Hematopoietic multipotent progenitor cell (in vitro differentiated cells): Measurements from ENCODE around the gene LYZL6. TPM values are rescaled to one million over a fixed set of nuclear protein-coding genes. Genes with fewer than 3 reads are reported as not detected.
"Not testable (repeated sequence)": the region's sequence is repeated elsewhere in the genome, so short reads cannot be mapped to it uniquely, and the experiment has no call there.

Experiments used
- DNase-seq, 3 donors: peaks; one replicate each; pipeline ENCODE4 v3.0.0-alpha.2; 2011 to 2015; ENCODE audit warnings: low read depth in 2 of 3, low spot score in 2 of 3
- total RNA-seq: library from RNA; depleted of rRNA; stranded (reverse); fragments of >200 nt; gene quantifications from one replicate; pipeline ENCODE4 v1.2.3, GENCODE V29; 2012

Gene LYZL6
- total RNA-seq, 1 donor: not detected

DNA sequence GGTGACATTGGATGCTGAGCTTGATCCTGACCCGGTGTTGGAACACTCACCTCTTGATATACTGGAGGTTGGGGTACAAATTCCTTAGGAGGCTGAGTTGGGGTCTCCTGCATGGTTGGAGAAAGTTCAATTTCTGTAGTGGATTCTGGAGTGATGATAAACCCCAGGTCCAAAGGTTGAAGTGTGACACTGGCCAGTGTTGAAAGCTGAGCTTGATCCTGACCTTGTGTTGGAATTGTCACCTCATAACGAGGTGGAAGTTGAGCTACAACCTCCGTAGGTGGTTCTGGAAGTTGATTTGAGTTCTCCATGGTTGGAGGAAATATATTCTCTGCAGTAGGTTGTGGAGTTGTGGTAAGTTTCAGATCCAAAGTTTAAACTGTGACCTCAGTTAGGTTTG, 34.1 kb downstream of the LYZL6 start:
- DNase-seq: no peak

DNA sequence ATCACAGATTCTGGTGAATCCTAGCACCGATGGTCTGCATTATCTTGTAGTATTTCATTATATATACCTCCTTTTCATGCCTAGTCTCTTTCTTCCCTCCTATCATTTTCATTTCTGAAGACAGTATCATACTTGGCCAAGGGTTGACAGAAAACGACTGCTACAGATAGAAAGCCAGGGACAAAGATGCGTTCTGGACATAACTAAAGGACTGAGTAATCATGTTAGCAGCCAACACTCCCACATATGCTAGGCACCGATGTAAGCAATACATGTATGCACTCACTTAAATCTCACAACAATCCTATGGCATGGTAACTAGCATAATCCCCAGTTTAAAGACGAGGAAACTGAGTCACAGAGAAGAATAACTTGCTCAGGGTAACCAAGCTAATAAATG, 35.8 kb downstream of the LYZL6 start:
- DNase-seq: no peak

DNA sequence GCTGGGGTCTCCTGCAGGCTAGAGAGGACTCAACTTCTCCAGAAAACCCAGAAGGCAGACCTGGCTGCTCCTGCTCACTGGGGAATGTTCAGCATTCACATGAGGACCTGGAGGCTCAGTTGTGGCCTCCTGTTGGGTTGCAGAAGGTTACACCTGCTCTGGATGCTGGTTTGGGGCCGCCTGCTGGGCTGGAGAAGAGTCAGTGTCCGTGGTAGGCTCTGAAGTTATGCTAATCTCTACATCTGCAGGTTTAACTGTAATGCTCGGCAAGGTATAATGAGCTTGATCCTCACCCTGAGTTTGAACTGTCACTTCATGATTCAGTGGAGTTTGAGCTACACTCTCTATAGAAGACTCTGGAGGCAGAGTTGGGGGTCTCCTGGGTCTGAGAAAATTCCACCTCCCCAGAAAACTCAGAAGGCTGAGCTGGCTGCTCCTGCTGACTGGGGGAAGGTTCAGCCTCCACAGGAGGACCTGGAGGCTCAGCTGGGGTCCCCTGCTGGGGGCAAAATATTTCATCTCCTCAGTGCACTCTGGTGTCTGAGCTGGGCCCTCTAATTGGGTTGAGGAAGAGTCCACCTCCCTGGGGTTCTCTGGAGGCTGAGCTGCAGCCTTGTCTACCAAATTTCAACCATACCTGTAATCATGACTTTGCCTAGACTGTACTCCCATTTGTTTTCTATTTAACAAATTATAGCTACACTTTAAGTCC, 36.4 kb downstream of the LYZL6 start:
- DNase-seq: no peak

DNA sequence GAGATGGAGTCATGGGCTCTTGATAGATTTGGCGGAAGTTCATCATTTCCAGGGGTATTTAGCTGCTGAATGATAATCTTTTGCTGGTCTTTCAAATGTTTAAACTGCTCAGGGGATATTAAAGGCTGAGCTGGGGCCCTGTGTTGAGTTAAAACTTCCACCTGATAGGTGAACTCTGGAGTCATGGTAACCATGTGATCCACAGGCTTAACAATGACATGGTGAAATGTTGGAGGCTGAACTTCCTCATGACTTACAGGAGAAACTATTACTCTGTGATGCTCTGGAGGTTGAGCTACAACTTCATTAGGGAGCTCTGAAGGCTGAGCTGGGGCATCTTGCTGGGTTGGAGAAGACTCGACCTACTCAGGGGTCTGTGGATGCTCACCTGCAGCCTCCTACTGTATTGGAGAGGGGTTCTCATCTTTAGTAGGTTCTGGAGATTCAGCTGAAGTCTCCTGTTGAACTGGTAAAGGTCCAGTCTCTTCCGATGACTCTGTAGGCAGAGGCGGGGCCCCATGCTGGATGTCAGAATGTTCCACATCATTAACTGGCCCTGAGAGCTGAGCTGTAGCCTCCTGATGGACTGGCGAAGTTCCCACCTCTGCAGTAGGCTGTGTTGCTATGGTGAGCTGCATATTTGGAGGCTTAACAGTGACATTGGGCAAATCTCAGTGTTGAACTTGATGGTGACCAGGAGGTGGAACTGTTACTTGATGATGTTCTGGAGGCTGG, 37.2 kb downstream of the LYZL6 start:
- DNase-seq: peak in 1 of 3 donors; percentile 23

DNA sequence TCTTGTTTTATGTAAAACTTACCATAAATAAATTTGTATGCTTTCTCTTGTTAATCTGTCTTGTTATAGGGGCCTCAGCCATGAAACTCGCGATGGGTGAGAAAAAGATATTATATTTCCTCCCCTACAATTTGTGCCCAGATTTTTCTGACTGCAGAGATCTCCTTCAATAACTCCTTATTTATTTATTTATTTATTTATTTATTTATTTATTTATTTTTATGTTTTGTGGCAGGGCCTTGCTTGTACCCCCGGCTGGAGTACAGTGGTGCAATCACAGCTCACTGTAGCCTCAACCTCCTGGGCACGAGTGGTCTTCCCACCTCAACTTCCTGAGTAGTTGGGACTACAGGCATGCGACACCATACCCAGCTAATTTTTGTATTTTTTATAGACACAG, 40.1 kb downstream of the LYZL6 start:
- no peak for DNase-seq

DNA sequence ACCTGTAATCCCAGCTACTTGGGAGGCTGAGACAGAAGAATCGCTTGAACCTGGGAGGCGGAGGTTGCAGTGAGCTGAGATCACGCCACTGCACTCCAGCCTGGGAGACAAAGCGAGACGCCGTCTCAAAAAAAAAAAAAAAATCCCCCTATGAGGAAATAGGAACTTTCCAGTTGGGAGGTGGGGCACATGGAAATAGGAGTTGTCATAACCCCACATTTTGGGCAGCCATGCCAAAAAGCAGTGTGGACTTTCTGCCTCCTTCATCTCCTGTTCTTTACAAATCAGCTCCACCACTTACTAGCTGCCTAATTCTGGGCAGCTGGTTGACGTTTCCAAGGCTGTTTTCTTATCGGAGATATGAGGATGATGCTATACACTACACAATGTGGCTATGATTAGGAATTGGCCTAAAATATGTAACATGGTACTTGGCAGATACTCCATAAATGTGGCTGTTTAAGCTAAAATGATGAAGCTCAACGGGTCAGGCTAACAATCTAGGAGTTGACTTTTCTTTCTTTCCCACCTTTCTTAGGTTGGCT, 41.8 kb downstream of the LYZL6 start:
- no peak for DNase-seq

GRCh38 chr17:35900708-35901480, 42.6 kb downstream of the LYZL6 start:
- DNase-seq: no peak

- DNase-seq: no peak
Observed at GRCh38 chr17:35900280-35900679, 43.2 kb downstream of the LYZL6 start.

- peak in 1 of 3 donors; percentile 58 for DNase-seq
Observed at GRCh38 chr17:35898283-35899070, 45.0 kb downstream of the LYZL6 start.

- not testable (repeated sequence) for DNase-seq
Observed at GRCh38 chr17:35897772-35898171, 45.7 kb downstream of the LYZL6 start.

- DNase-seq: peak in 2 of 3 donors; percentile 47 to 85
Observed at GRCh38 chr17:35895636-35896587, 47.6 kb downstream of the LYZL6 start.

- no peak for DNase-seq
Observed at GRCh38 chr17:35894206-35894605, 49.3 kb downstream of the LYZL6 start.

DNA sequence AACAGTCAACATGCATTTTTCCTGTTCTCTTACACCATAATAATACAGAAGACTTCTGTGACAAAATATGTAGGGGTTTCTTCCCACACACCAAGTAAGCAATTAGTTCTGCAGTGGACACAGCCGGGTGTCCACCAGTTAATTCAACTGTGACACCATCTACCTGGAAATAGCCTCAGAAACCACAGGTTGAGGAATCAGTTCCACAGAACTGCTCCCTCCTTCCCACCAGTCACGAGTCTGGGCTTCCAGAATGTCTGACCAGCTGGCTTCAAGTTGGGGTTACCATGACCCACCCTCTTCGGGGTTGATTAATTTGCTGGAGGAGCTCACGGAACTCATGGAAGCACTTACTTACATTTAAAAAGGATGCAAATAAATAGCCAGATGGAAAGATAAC, 49.8 kb downstream of the LYZL6 start:
- no peak for DNase-seq

GRCh38 chr17:35892091-35893035, 51.1 kb downstream of the LYZL6 start:
- DNase-seq: peak in 1 of 3 donors; percentile 15

- DNase-seq: no peak
Observed at GRCh38 chr17:35891269-35891668, 52.2 kb downstream of the LYZL6 start.

DNA sequence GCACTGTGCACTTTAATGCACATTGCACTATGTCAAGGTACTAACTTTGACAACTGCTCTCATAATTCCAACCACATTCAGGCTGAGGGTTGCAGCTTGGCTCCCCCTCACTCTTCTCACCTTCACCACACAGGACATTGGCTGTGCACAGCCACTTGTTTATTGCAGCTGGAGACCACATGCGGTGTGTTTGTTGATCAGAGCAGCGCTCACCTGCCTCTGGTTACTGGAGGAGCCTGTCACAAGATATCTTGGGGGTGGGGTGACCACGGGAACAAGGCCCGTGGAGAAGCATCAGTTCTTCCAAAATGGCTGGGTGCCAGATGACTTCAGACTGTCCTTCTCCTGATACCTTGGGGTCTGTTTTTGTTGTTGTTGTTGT, 52.7 kb downstream of the LYZL6 start:
- no peak for DNase-seq

- DNase-seq: no peak
Observed at GRCh38 chr17:35889818-35890773, 53.4 kb downstream of the LYZL6 start.
